LHCN-M2 (cell line): Measurements from ENCODE around the gene ENTREP3. TPM values are rescaled to one million over a fixed set of nuclear protein-coding genes. Genes with fewer than 3 reads are reported as not detected.
"Not testable (repeated sequence)": the region's sequence is repeated elsewhere in the genome, so short reads cannot be mapped to it uniquely, and the experiment has no call there.

Source experiments
- DNase-seq: peaks from one replicate; pipeline ENCODE4 v3.0.0-alpha.2; 2012; ENCODE audit warnings: low read depth
- total RNA-seq: library from RNA; depleted of rRNA; stranded (reverse); fragments of >200 nt; gene quantifications from 2 replicates; pipeline ENCODE4 v1.2.3, GENCODE V29; 2014

The ENTREP3 gene
- total RNA-seq, 1 experiment from 2014 or later, result 15.6 TPM

DNA sequence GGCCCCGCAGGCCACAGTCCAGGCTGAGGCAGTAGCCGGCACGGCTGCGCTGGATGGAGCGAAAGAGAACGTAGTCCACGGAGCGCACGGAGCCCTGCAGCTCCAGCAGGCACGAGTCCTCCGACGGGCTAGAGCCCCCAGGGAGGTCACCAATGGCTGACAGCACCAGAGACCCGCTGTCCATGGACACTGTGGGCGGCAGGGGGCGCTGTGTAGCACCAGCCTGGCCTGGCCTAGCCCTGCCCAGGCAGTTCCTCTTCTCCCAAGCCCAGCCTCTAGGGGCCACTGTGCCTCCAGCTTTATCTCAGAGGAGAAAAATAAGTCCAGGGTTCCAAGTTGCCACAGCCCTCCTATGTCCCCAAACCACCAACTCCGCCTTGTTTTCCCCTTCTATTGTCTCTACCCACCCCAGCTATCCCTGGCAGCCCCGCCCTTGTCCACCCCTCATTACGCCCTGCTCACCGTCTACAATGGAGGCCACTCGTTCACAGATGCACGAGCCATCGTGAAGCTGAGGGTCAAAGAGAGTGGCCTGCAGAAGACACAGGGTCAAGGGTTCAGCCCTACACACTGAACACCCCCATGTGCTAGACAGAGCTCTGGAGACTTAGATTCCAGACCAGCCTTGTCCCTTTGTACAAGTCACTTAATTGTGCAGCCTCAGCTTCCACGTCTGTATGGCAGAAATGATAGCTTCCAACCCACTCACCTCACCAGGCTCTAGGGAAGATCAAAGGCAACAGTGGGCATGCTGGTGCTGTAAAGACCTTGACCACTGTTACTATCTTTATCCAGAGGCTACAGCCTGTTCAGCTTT lies 4.4 kb downstream of the ENTREP3 start:
- peak; percentile 89 for DNase-seq

DNA sequence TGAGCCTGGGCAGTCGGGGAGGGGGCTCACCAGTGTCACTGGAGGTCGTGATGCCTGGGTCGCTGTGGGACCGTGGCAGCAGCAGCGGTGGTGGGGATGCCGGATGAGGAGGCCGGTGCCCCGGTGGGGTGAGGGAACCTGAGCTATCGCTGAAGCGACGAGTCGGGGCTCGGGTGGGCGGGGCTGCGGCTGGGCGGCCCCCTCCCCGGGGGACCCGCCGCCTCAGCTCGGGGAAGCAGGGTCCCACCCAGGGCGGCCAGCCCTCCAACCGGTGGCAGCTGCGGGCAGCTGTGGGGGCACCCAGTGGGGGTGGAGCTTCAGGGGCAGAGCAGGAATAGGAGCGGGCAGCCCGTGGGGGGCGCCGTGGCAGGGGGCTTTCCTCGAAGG lies 5.0 kb downstream of the ENTREP3 start:
- DNase-seq, result no peak

DNA sequence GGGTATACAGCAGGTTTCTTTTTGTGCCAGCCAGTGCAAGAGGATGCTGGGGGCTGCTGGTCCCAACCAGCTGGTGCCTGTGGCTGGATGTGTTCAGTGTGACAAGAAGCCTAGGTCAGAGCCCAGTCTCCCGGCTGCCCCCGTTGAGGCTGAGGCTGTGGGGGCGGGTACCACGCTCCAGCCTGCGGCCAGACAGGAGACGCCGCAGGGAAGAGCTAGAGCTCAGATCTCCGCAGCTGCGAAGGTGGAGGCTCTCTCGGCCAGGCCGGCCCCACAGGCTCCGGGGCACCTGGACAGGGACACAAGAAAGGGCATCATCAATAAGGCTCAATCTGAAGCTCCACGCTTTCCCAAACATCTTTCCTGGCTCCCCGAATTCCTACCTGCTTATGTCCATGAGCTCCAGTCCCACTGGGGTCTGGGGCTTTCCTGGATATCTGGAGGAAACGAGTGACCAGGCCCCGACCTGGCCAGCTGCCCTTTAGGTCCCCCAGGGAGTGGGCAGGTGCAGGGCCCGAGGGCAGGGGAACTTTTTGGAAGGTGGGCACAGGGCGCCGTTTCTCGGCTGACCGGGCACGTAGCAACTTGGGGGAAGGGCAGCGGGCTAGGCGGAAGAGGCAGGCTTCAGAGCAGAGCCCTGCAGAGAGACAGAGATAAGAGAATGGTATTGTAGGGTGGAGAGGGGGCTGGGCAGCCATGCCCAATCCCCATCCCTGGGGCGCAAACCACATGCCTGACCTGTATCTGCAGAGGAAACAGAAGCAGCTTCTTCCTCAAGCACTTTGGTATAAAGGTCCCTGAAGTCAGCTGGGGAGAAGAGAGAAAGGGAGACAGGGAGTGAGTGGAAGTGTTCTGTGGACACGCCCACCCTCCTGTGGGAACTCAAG lies 7.4 kb downstream of the ENTREP3 start:
- no peak for DNase-seq

DNA sequence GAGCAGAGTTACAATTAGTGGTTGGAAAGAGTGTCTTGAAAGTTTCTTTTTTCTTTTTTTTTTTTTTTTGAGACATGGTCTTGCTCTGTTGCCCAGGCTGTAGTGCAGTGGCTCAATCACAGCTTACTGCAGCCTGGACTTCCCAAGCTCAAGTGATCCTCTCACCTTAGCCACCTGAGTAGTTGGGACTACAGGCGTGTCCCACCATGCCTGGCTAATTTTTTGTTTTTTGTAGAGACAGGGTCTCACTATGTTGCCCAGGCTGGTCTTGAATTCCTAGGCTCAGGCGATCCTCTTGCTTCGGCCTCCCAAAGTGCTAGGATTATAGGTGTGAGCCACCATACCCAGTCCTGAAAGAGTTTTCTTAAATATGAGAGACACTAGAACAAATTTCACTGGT lies 8.5 kb downstream of the ENTREP3 start:
- not testable (repeated sequence) for DNase-seq

DNA sequence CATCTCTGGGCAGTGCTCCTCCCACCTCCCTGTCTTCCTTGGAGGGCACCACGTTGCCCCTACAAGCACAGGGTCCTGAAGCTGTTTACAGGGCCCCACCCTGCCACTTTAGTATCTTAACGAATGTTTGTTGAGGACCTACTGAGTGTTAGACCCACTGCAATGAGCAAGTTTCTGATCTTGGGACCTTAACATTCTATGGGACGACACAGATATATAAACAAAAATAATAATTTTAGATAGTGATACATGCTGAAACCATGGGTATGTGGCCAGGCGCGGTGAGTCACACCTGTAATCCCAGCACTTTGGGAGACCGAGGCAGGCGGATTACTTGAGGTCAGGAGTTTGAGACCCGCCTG lies 10.1 kb downstream of the ENTREP3 start:
- DNase-seq, result no peak

DNA sequence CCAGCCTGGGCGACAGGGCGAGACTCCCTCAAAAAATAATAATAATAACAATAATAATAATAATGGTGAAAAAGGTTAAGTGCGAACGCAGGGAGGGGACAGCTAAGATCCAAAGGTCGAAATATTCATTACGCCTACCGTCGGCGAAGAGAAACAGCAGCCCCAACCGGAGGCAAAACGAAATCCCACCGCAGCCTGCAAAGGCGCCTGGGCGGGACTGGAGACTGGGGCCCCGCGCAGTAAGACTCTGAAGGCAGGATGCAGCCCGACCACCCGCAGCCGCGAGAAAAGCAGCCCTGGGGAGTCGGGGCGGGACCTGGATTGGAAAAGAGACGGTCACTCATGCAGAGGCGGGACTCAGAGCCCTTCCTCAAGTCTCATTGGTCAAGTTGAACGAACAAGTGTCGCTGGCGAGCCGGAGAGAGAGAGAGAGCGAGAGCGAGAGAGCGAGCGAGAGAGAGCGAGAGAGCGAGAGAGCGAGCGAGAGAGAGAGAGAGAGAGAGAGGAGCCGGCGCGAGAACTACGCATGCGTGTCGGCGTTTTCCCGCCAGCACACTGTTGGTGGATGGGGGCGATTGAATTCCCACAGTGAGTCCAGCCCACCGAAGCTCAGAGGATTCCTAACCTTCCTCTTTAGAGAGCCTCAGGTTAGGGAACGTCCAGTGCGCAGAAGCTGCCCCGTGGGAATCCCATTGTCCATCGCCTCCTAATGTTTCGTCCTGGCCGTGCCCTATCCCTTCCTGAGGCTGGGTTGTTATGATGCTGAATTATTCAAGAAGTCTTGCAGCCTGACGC lies 10.7 kb downstream of the ENTREP3 start:
- DNase-seq, result peak; percentile 100

DNA sequence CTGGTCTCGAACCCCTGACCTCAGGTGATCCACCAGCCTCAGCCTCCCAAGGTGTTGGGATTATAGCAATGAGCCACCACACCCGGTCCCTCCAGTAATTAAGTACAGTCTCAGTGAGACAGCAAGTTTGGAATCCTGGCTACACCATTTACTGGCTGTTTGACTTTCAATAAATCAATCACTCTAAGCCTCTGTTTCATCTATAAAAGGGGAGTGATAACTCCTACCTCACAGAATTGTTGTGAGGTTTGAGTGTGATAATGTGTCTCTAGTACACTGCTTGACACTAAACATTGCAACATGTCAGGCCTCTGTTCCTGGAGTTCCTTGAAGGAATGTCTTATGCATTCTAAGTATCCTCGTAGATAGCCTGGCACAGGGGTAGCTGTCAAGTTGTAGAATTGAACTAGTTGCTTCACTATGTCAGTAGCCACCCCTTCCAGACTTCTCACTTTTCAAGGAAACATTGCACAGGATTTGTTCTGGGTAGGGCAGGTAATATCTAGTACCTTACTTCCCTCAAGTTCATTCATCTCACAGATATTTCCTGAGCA lies 12.4 kb downstream of the ENTREP3 start:
- no peak for DNase-seq

DNA sequence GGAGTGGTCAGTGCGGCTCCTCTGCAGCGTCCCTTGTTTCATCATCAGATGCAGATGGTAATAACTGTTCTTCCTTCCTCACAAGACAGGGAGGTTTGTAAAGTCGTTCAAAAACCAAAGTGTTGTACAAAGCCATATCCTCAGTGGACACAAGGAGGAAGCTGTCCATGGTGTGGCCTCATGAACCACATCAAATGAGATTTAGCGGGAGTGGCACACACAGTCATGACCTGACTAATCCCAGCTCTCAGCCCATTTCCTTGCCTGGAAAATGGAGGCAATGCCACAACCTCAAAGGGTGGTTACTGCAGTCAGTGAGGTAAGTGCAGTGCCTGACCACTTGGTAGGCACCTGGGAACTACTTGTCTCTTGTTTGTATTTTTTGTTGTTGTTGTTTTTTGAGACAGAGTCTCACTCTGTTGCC lies 13.4 kb downstream of the ENTREP3 start:
- DNase-seq, result peak; percentile 29

DNA sequence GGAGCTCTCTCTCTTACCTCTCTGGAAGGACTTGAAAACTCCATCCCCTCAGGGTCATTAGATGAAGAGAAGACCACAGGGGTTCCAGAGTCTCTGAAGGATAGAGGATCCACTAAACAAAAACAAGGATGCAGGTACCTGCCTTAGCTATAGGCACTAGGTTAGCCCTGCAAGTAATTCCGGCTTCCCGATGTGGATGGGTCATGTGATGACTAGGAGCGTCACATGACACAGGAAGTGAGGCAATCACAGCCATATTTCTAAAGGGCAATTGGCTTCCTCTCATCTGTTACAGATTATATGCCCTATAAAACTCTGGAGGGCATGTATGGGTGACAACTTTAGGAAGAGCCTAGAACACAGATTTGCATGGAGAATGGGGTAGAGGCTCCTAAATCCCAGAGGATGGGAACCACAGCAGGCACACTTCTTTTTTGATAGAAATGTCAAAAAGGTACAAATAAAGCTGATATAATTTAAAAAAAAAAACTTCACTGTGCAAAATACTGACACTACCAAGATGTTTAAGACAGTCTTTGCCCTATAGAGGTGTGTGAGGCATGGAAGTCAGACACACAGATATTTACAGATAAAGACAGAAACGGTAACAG lies 14.1 kb downstream of the ENTREP3 start:
- peak; percentile 80 for DNase-seq

DNA sequence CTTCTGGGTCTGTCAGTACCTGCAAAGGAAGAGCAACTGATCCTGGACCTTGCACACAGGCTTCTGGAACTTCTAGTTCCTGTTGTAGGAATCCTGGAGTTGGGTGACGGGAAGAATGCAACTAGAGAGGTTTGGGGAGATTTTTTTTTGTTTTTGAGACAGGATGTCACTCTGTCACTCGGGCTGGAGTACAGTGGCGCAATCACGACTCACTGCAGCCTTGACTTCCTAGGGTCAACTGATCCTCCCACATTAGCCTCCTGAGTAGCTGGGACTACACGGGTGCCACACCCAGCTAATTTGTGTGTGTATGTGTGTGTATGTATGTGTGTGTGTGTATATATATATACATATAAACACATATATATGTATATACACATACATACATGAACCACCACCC lies 18.8 kb downstream of the ENTREP3 start:
- no peak for DNase-seq

DNA sequence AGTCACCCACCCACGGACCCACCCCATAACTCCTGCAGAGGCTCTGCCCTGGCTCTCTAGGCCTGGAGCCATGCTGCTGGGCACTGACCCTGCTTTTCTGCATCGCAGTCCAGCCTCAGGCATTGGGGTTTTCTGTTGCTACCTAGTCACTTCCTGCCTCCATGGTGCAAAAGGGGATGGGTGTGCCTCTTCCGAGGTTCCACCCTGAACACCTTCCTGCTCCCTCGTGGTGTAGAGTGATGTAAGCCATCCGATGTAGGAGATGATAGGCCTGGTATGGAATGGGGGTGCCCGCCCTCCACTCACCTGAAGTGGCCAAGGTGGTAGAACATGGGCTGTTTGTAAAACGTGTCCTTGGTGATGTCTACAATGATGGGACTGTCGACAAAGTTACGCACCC lies 19.9 kb downstream of the ENTREP3 start:
- DNase-seq, result not testable (repeated sequence)

DNA sequence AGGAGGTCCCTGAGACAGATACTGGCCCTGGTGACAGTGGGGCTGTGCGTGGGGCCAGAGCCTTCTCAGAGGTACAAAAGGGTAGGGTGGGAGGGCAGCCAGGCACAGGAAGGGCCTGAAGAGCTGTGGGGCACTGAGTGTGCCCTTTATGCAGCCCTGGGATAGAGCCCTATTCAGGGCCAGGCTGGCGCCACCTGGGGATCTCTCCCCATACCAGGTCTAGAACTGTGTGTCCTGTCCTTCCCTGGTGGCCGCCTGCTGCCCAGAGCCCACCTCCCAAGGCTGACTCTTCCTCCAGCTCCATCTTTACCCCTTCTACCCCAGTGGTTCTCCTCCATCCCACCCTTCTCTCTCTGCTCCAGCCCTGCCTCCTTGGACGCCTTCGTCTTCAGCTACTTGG lies 21.8 kb downstream of the ENTREP3 start:
- not testable (repeated sequence) for DNase-seq

DNA sequence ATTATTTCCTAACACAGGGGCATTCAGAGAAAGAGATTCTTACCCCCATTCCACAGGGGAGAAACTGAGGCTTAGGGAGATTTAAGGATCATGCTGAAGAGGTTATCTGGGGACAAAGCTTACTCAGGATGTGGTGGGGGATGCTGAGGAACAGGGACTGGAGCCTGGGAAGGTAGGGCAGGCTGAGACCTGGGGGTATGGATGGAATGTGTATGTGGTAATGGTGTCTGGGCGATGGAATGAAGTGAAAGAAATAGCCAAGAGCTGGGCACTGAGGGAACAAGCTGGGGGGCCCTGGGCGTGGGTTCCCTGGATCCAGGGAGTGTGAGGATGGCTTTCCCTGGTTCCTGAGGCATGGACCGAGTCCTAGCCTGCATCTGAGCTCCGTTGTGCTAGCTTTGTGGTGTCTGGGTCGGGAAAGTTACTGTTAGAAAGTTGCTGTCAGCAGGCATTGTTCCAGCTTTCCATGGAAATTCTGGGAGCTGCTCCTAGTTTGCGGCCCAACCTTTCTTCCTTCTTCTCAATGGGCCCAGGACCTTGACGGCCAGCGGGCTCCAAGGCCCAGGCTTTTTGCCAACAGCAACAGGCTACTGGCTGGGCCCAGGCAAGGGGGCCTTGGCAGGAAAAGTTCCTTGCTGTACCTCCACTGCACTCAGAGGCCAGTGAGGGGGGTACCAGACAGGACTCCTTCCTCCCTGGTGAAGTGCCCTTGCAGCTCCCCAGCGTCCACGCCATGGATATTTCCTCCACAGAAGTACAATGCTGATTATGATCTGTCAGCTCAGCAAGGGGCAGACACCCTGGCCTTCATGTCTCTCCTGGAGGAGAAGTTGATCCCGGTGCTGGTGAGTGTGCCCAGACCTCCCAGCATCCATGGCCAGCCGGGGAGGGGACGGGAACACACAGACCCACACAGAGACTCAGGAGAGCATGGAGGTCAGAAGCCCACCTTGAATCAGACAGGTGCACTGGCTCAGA lies 23.0 kb downstream of the ENTREP3 start:
- not testable (repeated sequence) for DNase-seq

DNA sequence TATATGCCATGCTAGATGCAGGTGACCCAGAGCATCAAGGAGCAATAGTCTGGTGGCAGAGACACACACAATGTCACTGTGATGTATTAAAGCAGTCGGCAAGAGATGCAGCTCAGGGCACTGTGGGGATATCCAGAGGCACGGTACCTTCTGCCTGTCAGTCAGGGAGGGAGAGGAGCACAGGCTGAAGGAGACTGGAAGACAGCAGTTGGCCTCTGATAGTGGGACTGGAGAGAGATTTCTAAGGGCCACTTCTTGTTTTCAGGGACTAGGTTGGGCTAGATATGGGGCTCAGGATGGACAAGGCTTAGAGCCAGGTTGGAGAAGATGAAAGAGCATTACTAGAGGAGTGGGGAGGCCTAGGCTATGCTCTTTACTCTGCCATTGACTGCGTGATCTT lies 24.0 kb downstream of the ENTREP3 start:
- DNase-seq, result not testable (repeated sequence)

DNA sequence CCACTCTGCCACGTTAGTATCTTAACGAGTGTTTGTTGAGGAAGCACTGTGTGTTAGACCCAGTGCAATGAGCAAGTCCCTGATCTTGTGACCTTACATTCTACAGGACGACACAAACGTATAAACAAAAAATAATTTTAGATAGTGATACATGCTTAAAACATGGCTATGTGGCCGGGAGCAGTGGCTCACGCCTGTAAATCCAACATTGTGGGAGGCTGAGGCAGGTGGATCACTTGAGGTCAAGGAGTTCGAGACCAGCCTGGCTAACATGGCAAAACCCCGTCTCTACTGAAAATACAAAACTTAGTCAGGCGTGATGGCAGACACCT lies 27.2 kb downstream of the ENTREP3 start:
- DNase-seq, result no peak

DNA sequence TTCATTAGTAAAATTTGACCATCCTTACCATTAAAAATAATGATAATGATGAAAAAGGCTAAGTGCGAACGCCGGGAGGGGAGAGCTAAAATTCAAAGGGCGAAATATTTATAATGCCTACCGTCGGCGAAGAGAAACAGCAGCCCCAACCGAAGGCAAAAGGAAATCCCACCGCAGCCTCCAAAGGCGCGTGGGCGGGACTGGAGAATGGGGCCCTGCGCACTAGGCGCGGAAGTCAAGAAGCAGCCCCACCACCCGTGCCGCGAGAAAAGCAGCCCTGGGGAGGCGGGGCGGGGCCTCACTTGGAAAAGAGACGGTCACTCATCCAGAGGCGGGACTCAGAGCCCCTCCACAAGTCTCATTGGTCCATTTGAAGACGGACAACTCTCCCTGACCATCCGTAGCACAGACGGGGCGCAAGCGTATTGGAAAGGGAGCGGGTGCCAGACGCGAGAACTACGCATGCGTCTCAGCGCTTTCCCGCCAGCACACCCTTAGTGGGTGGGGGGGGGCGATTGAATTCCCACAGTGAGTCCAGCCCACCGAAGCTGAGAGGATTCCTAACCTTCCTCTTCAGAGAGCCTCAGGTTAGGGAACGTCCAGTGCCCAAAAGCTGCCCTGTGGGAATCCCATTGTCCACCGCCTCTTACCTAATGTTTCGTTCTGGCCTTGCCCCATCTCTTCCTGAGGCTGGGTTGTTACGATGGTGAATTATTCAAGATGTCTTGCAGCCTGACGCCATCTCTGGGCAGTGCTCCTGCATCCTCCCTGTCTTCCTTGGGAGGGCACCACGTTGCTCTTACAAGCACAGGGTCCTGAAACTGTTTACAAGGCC lies 27.8 kb downstream of the ENTREP3 start:
- DNase-seq, result peak; percentile 99

DNA sequence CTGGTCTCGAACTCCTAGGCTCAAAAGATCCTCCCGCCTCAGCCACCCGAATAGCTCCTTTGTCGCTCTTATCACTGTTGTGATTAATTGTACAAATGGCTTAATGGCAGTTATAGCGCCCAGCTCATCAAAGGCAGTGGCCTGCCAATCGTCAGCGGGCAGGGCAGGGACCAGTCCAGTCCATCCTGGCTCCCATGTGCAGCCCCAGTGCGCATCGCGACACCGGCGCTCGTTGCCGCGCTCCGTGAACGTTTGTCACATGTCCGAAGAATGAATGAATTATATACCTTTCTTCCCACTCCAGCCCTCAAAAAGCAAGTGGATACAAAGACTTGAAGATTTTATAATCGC lies 28.4 kb downstream of the ENTREP3 start:
- peak; percentile 60 for DNase-seq

DNA sequence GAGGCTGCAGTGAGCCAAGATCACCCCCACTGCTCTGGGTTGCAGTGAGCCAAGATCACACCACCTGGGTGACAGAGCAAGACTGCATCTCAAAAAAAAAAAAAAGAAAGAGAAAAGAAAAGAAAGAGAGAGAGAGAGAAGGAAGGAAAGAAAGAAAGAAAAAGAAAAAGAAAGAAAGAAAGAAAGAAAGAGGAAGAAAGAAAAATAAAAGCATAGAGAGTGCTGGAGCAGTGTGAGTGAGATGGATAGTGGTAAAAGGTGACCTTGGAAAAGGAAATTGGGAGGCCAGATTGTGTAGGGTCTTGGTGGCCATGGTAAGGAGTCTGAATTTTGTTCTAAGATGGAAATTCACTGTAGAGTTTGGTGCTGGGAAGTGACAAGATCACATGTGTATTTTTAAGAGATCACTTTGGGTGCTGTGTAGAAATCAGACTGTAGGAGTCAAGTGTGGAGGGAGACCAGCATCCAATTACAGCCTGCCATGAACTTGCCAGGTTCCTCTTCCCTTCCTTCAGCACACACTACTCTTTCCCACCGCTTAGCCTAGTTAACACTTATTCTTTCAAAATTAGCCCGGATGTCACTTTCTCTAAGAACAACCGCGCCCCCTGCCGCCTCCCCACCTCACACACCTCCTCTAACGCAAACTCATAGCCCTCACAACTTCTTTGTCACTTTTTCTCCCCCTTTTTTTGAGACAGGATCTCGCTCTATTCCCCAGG lies 28.9 kb downstream of the ENTREP3 start:
- DNase-seq, result peak; percentile 81

DNA sequence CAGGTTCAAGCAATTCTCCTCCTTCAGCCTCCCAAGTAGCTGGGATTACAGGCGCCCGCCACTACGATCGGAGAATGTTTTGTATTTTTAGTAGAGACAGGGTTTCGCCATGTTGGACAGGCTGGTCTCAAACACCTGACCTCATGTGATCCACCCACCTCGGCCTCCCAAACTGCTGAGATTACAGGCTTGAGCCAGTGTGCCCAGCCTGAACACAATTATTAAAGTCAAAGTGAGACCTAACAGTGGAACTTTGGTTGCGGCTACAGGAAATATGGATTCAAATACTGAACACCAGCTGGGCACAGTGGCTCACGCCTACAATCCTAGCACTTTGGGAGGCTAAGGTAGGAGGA lies 29.9 kb downstream of the ENTREP3 start:
- DNase-seq, result not testable (repeated sequence)
